Gastroesophageal sphincter (tissue), 4 donors: ENCODE data around the gene RAC2. TPM values are rescaled to one million over a fixed set of nuclear protein-coding genes. Genes with fewer than 3 reads are reported as not detected.

Source experiments
- ATAC-seq: fragments of 150-250 bp; one replicate; pipeline ENCODE4 v1.9.1; 2016; ENCODE audit warnings: mild to moderate bottlenecking, moderate library complexity
- H3K27ac ChIP-seq, 4 donors: fragments of 200-600 bp; sonication (generic) in 3 of 4; 1 replicate in 3 of 4; 2 replicates in 1 of 4; pipeline ENCODE4 v1.5.1; 2016 to 2019
- H3K27me3 ChIP-seq: fragments of 200-600 bp; sonication (generic); one replicate; pipeline ENCODE4 v1.5.1; 2019
- H3K36me3 ChIP-seq, 2 donors: fragments of 200-600 bp; sonication (generic); one replicate each; pipeline ENCODE4 v1.5.1; 2019; ENCODE audit warnings: control low read depth in 1 of 2
- H3K4me1 ChIP-seq, 3 donors: fragments of 200-600 bp; sonication (generic); 1 replicate in 2 of 3; 2 replicates in 1 of 3; pipeline ENCODE4 v1.5.1; 2016 to 2019; ENCODE audit warnings: control low read depth in 2 of 3
- H3K4me3 ChIP-seq, 2 donors: fragments of 200-600 bp; sonication (generic); one replicate each; pipeline ENCODE4 v1.5.1; 2019; ENCODE audit warnings: mild to moderate bottlenecking in 1 of 2, moderate library complexity in 1 of 2
- H3K9me3 ChIP-seq, 3 donors: fragments of 200-600 bp; sonication (generic); one replicate each; pipeline ENCODE4 v1.5.1; 2017 to 2019; ENCODE audit warnings: control low read depth in 2 of 3
- CTCF ChIP-seq, 4 experiments: fragments of 200-600 bp in 2 of 4; fragments of 450-650 bp in 2 of 4; sonication (generic) in 1 of 4; IDR thresholded peaks; one replicate each; pipeline ENCODE4 v1.5.1; 2017 to 2019; ENCODE audit warnings: antibody characterized with exemption in 4 of 4, mild to moderate bottlenecking in 2 of 4, moderate library complexity in 2 of 4
- EP300 ChIP-seq: sonication (generic); formaldehyde crosslinking; IDR thresholded peaks from one replicate; pipeline ENCODE4 v1.6.1; 2017; ENCODE audit warnings: antibody characterized with exemption, mild to moderate bottlenecking
- POLR2A ChIP-seq, 2 donors: fragments of 450-650 bp; IDR thresholded peaks; one replicate each; pipeline ENCODE4 v1.6.1; 2017; ENCODE audit warnings: antibody characterized with exemption in 2 of 2, mild to moderate bottlenecking in 2 of 2, moderate library complexity in 1 of 2
- POLR2AphosphoS5 ChIP-seq: sonication (generic); formaldehyde crosslinking; IDR thresholded peaks from one replicate; pipeline ENCODE4 v1.6.1; 2017; ENCODE audit warnings: antibody characterized with exemption
- WGBS, 2 donors: methylation state at CpG; one replicate each; pipeline ENCODE4 v1.1.5; 2018; ENCODE audit warnings: low coverage in 1 of 2; 5-methylcytosine and 5-hydroxymethylcytosine counted together
- total RNA-seq, 4 donors: library from RNA; depleted of rRNA; stranded (reverse); fragments of >200 nt; gene quantifications; one replicate each; pipeline ENCODE4 v1.1.0, GENCODE V29; 2016

Gene RAC2
- total RNA-seq, 4 donors from 2014 or later, result 2.0 to 11.3 (median 6.4) TPM

DNA sequence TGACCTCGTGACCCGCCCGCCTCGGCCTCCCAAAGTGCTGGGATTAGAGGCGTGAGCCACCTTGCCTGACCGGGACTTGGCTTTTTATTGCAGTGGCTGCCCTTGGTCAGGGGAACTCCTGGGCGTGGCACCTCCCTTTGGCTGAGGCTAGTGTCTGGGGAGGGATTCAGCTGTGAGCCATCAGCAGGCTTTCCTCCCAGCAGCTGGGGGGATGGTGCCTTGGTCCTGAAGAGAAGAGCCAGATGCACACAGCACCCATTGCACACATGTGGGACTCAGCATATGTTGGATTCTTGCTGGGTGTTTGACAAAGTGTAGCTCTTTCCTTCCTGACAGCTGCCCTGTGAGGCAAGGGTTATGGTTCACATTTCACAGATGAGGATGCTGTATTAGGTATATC is 46.7 kb upstream of the RAC2 start:
- Histone ChIP-seq H3K27ac (no peak overlapping the region), H3K4me1 (no peaks in the 10 kb centered on the region), H3K27me3 (peaks cover 79% of the 10 kb centered on the region), H3K9me3 (no peaks in the 10 kb centered on the region), H3K36me3 (no peaks in the 10 kb centered on the region), H3K4me3 (no peak overlapping the region)
- TF ChIP-seq EP300 (no peak), POLR2AphosphoS5 (no peak), CTCF (IDR thresholded peaks at IDR 0.05) (no peak), POLR2A (IDR thresholded peaks at IDR 0.05) (no peak)
- WGBS, 2 donors, result no CpG with 5 or more reads among the region's 7 CpGs
- no peak for ATAC-seq

DNA sequence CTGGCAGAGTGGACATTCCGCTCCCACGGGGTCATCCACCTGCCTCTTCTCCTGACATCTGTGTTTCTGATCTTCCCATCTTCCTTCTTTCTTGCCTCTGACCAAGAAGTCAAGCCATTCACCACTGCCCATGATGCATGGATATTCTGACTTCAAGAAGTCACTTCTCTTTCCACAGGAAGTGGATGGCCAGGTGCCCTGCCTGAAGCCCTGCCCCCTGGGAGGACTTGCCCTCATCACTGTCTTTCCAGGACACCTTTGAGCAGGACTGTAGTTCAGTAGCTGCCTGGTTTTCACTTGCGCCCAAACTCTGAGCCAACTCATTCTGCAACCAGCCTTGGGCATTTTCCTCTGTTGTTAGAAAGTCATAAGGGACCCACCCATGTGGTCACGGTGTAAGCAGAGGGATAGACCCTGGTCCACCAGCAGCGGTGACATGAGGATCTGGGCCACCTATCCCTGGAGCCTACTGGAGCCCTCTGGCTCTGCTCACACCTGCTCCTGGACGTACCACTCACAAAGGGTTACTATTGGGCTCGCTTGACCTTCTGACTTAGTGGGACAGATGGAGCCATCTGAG is 45.2 kb upstream of the RAC2 start:
- ATAC-seq, result no peak
- Histone ChIP-seq H3K27me3 (peaks cover 79% of the 10 kb centered on the region), H3K9me3 (no peaks in the 10 kb centered on the region), H3K27ac (no peak overlapping the region), H3K36me3 (no peaks in the 10 kb centered on the region), H3K4me1 (no peaks in the 10 kb centered on the region), H3K4me3 (no peak overlapping the region)
- WGBS, 2 donors, result 89 to 100% methylated on average over 1 to 3 of the region's 7 CpGs
- TF ChIP-seq EP300 (no peak), POLR2AphosphoS5 (no peak), POLR2A (IDR thresholded peaks at IDR 0.05) (no peak), CTCF (IDR thresholded peaks at IDR 0.05) (no peak)

DNA sequence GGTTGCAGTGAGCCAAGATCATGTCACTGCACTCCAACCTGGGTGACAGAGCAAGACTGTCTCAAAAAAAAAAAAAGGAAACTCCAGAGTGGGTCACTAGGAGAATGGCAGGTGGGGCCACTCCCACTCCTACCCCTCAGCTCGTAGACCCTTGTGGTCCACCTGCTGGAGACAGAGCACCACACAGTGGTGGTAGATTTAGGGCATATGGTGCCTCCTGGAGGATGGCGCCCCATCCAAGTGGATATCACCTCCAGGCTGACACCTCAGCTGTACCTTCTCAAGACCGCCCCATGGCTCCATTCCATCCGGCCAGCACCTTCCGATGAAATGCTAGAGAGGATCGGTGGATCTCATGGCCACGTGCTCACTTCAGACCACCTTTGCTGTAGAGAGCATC is 44.5 kb upstream of the RAC2 start:
- Histone ChIP-seq H3K36me3 (no peaks in the 10 kb centered on the region), H3K9me3 (no peaks in the 10 kb centered on the region), H3K27me3 (peaks cover 79% of the 10 kb centered on the region), H3K4me1 (no peaks in the 10 kb centered on the region), H3K27ac (no peak overlapping the region), H3K4me3 (no peak overlapping the region)
- no peak for ATAC-seq
- TF ChIP-seq CTCF (IDR thresholded peaks at IDR 0.05), result no peak
- TF ChIP-seq POLR2AphosphoS5, result no peak
- no peak for TF ChIP-seq POLR2A (IDR thresholded peaks at IDR 0.05)
- TF ChIP-seq EP300, result no peak
- WGBS, 2 donors, result 88 to 97% methylated on average over 5 to 6 of the region's 7 CpGs

DNA sequence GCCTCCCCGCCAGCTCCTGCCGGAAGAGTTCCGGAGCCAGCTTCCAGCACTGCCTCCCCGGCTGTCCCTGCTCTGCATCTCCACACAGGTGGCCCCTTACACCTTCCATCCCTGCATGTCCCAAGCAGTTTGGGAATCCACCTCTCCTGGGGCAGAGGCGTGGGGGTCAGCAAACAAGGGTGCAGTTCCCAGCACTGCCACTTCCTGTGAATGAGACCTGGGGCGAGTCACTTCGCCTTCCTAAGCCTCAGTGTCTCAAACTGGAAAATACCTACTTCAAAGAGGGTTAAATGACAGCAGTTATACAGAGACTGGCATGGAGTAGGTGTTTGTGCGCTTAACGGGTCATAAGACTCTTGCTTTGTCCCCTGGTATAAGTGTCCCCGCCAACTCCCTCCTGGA is 43.5 kb upstream of the RAC2 start:
- no peaks in the 10 kb centered on the region for H3K4me1 ChIP-seq
- H3K4me3 ChIP-seq, result no peak overlapping the region
- H3K27me3 ChIP-seq, result peaks cover 79% of the 10 kb centered on the region
- no peaks in the 10 kb centered on the region for H3K9me3 ChIP-seq
- H3K36me3 ChIP-seq, result no peaks in the 10 kb centered on the region
- no peak overlapping the region for H3K27ac ChIP-seq
- WGBS, 2 donors, result 74% methylated on average over 6 of the region's 10 CpGs; no CpG with 5 or more reads in 1 of the 2 donors
- ATAC-seq, result no peak
- TF ChIP-seq POLR2A (IDR thresholded peaks at IDR 0.05) (no peak), POLR2AphosphoS5 (no peak)

GRCh38 chr22:37285937-37286336 is 41.9 kb upstream of the RAC2 start:
- Histone ChIP-seq H3K27ac (no peak overlapping the region), H3K36me3 (no peaks in the 10 kb centered on the region), H3K4me3 (no peak overlapping the region), H3K4me1 (no peaks in the 10 kb centered on the region), H3K27me3 (peaks cover 76% of the 10 kb centered on the region), H3K9me3 (no peaks in the 10 kb centered on the region)
- no peak for TF ChIP-seq CTCF (IDR thresholded peaks at IDR 0.05)
- no peak for TF ChIP-seq POLR2AphosphoS5
- TF ChIP-seq POLR2A (IDR thresholded peaks at IDR 0.05), result no peak
- ATAC-seq, result no peak
- whole genome bisulfite sequencing, 2 donors, result 72 to 78% methylated on average over 7 to 8 of the region's 10 CpGs
